ENCODE data around the gene PCDHGB7.

- TF ChIP-seq CTCF (IDR thresholded peaks at IDR 0.05; ENCODE audit: low read depth, low read length) (no peak), EZH2phosphoT487 (IDR thresholded peaks at IDR 0.05; ENCODE audit: low read depth) (no peak)
Measured at GRCh38 chr5:141440341-141440740, 22.9 kb downstream of the PCDHGB7 start.
